HT-29 (cell line): Measurements from ENCODE around the gene EIF4A3. TPM values are rescaled to one million over a fixed set of nuclear protein-coding genes. Genes with fewer than 3 reads are reported as not detected.

Source experiments
- DNase-seq: peaks from one replicate; pipeline ENCODE4 v3.0.0-alpha.2; 2015; ENCODE audit warnings: low spot score
- total RNA-seq: library from RNA; depleted of rRNA; stranded (reverse); fragments of >200 nt; shearing (Covaris generic); gene quantifications from 2 replicates; pipeline ENCODE4 v1.2.3, GENCODE V29; 2014; rRNA removed

Gene EIF4A3
- 90.5 and 108 TPM in 2 replicates for total RNA-seq

DNA sequence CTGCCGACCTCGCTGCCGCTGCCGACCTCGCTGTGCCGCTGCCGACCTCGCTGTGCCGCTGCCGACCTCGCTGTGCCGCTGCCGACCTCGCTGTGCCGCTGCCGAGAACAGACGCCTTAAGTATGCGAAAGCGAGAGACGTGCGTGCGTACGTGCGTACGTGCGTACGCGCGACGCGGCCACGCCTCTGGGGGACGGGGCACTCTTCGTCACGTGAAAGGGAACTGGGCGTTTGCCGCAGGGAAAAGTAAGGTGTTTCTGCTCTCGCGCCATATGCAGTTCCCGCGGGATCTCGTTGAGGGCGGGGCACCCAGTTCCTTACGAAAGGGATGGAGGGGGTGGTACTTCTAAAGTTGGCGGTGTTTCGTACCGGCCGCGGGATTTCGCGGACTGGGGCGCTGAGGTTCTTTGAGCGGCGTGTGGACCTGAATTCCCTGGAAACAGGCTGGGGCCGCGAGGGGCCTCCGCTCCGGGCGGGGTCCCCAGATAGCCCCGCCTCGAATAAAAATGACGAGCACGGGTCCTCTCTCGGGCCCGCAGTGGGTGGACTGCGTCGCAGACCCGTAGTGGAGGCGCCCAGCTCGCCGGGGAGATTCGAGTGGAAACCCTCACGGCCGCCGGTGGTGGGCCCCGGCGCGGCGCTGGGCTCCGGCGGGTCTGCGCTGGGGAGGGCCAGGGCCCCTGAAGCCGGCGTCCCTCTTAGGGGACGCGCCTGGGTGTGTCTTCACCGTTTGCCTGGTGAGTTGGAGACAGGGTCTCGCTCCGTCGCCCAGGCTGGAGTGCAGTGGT, at the start of gene EIF4A3:
Gene EIF4A3 (minus strand): TSS at position 94 of the 788 bp plus-strand sequence. CDS start 167 bp downstream, outside the sequence.
- peak; percentile 96 for DNase-seq

DNA sequence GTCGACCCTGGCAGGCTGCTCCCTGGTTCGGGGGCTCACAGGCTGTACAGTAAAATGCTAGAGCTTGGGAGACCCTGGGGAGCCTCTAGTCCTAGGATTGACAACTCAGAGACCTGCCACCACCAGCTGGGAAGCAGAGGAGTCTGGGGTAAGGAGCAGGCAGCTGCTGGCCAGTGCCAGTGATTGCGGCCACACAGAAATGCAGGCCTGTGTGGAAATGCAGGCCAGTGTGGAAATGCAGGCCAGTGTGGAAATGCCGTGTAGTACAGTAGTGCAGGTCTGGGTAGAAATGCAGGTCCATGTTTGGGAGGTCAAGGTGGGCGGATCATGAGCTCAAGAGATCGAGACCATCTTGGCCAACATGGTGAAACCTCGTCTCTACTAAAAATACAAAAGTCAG, 49.7 kb upstream of the EIF4A3 start:
- no peak for DNase-seq

DNA sequence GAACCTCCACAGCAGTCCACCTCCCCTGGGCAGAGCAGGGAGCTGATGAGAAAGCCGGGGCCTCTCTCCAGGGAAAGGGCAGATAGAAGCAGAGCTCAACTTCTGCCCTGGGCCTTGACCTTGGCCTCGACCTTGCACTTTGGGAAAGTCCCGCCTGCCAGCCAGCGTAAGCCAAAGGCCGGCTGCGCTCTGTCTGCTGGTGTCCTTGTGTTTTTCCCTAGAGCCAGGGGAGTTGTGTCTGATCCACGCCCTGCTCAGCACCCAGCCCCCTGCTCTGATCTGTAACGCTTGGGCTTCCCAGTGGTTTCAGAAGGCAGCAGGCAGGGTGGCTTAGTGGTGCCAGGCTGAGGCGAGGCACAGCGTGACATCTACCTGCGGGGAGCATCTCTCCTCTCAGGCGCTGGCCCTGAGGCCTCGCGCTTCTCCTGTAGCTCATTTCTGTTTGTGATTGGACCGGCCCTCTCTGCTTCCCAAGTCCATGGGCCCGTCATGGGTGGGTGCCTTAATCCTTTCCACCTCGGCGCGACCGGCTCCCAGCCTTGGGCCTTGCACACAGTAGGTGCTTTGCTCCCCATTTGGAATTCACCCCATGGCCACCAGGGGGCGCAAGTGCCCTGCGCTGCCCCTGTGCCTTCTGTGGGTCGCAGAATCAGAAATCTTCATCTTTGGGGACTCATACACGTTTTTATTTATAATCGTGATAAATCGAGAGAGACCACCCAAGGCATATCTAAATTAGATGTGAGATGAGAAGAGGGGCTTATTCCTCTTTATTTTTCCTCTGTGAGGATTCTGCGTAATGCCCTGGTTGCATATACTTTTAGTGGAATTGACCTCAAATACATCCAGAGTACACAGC, 49.0 kb upstream of the EIF4A3 start:
- peak; percentile 28 for DNase-seq

DNA sequence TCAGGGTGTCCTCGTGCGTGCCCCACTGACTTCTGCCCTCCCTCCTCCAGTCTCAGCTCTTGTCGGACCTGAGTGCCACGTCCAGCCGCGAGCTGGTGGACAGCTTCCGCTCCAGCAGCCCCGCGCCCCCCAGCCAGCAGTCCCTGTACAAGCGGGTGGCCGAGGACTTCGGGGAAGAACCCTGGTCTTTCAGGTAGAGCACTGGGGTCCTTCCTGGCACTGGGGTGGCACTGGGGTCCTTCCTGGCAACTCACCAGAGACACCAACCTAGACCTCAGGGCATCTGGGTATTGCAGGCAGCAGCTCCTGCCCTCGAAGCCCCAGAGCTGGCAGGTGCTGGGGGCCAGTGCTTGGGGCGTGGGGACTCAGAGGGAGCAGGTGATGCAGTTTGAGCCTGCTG, 48.2 kb upstream of the EIF4A3 start:
- no peak for DNase-seq

DNA sequence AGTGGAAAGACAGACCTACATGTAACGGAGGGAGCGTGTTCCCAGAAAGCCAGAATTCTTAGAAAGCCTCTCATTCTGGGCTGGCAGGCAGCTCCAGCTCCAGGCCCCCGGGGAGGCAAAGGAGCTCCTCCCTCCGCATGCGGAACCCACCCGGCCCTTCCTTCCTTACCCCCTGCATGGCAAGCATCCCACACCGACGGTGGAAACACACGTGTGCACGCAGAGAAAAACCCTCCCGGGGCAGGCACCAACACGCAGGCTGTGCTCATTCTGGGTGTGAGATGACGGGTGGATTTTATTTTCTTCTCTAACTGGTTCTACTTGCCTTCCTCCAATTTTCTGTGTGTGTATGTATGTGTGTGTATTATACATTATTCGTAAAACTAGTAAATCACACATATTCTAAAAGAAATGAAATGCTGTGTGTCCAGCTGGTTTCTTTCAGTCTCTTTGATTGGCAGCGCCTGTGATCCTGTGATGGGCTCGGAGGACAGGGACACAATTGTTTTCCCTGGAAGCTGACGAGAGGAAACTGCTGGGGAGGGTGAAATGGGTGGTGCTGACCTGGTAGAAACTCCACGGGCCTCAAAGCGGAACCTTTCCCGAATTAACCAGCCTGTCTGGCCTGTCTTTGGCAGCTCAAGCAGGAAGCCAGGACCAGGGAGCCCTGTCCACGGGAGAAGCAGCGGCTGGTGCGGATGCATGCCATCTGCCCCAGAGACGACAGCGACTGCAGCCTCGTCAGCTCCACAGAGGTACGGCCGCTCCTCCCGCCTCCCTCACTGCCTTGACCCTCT, 45.1 kb upstream of the EIF4A3 start:
- peak; percentile 30 for DNase-seq

DNA sequence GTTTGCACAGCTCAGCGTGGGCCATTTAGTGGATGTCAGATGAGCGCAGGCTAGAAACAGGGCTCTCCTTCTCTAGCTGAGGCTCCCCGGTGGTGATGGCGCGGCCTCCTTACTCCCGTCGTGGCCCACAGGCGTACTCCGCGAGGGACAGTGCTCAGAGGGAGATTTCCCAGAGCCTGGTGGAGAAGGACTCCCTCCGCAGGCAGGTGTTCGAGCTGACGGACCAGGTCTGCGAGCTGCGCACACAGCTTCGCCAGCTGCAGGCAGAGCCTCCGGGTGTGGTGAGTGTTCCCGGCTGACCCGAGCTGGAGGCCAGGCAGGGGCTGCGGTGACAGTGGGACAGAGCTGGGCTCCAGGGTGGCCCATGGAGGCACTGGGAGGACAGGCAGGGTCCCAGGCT, 44.3 kb upstream of the EIF4A3 start:
- no peak for DNase-seq

DNA sequence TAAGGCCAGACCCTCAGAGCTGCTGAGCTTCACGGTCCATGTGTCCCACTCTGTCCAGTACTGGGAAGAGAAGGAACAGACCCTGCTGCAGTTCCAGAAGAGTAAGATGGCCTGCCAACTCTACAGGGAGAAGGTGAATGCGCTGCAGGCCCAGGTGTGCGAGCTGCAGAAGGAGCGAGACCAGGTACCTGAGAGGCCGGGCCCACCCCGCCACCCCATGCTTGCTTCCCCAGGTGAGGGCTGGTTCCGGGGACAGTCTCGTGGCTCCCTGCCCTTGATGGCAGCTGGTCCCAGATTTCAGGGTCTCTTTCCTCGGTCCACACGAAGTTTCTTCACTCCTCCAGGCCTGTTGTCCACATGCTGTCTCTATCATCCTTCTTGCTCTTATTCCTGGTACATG, 43.8 kb upstream of the EIF4A3 start:
- no peak for DNase-seq

DNA sequence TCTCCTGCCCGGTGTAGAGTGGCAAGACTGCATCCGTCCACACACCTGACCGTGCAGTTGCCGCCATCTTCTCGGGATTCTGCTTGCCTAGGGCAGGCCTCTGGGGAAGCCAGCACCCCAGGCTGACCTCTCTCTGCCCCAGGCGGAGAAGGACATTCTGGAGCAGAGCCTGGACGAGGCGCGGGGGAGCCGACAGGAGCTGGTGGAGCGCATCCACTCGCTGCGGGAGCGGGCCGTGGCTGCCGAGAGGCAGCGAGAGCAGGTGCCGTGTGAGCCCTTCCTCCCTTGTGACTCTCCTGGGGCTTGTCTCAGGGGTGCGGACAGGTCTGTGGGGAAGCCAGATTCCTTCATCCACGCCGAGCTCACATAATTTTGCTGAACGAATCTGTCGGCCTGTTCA, 42.7 kb upstream of the EIF4A3 start:
- no peak for DNase-seq

DNA sequence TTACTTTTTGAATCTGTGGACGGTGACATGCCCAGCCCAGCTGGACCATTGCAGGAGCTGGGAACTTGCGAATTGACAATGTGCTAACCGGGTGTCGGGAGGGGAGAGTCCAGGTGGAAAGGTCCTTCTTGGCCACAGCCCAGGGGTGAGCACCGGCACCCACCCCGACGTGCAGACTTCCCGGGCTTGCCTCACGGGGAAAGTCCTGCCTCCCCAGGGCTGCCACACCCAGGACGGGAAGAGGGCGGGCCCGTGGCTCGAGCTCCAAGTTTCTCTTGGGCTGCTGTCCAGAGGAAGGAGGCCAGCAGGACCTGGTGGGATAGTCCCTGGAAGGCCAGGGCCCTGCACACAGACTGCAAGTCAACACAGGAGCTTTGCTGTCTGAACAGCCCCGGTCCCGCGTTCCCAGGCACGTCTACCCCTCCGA, 40.6 kb upstream of the EIF4A3 start:
- DNase-seq, result no peak

DNA sequence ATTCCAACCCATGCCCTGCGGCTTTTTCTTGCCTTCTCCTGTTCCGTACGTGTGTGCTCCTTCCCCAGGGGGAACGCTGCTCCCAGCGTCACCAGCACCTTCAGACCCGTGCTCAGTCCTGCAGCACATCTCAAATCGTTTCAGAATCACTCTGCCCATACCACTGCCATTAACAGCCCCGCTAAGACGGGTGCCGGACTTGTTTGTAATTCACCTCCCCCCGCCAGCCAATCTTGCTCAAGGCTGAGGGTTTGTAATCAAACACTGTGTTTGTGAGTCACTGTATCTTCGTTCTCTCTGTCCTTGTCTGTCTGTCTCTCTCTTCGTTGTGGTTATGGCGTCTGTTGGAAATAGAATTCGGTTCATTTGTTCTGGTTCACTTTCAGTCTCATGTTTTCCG, 40.2 kb upstream of the EIF4A3 start:
- no peak for DNase-seq

DNA sequence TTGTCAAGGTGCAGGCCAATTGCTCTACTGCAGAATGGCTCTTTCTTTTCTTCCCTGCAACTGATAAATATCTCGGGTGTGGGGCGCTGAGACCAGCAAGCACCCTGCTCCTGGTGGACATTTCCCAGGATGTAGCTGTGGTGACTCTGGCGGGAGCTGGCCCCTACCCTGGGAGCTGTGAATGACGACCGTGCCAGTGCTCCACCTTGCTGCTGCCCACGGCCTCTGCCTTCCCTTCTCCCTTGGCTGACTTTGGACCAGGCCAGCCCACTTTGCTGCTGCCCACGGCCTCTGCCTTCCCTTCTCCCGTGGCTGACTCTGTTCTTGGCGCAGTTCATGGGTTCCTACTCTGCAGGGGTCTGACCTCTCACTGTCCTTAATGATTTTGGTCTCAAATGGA, 39.0 kb upstream of the EIF4A3 start:
- no peak for DNase-seq

DNA sequence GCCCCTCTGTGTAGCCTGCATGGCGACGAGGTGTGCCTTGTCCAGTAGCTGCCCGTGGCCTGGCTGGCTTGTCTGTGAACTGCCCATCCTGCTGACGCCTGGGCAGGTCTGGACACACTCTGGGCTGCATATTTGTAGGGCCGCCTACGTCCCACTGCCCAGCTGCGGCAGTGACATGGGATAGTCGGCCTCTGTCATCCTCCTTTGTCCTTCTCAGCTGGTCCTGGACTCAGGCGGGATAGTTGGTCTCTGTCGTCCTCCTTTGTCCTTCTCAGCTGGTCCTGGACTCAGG, 37.4 kb upstream of the EIF4A3 start:
- DNase-seq, result no peak

DNA sequence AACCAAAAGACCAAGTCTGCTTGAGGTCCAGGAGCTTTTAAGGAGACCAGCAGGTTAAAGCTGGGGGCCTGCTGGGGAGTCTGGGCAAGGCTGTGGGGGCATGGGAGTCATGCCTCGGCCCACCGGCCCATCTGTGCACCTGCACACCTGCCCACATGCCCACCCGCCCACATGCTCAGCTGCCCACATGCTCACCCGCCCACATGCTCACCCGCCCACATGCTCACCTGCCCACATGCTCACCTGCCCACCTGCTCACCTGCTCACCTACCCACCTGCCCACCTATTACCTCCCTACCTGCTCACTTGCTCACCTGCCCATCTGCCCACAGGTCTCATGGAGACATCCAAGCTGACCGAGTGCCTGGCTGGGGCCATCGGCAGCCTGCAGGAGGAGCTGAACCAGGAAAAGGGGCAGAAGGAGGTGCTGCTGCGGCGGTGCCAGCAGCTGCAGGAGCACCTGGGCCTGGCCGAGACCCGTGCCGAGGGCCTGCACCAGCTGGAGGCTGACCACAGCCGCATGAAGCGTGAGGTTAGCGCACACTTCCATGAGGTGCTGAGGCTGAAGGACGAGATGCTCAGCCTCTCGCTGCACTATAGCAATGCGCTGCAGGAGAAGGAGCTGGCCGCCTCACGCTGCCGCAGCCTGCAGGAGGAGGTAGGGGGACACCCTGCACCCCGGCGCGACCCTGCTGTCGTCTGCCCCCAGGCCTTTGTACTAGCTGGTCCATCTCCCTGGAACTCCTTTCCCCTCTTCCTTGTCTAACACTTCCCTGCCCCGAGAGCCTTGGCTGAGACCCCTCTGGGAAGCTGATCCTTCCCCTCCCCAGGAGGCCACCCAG, 36.9 kb upstream of the EIF4A3 start:
- no peak for DNase-seq

DNA sequence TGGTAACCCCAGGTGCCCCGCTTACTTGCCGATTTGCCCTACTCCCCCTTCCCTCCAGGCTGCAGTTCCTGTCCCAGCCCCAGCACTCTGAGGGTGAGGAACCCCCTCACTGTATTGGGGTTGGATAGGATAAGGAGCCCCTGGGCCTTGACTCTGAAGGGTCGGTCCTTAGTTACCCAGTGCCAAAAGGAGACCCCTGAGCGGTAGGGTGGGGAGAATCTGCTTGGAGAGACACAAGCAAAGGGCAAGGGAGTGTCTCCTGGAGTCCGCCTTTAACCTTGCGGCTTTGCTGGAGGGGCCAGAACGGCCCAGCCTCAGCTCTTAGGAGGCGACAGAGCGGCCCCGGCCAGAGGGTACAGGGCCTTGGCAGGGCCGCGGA, 35.9 kb upstream of the EIF4A3 start:
- DNase-seq, result no peak

DNA sequence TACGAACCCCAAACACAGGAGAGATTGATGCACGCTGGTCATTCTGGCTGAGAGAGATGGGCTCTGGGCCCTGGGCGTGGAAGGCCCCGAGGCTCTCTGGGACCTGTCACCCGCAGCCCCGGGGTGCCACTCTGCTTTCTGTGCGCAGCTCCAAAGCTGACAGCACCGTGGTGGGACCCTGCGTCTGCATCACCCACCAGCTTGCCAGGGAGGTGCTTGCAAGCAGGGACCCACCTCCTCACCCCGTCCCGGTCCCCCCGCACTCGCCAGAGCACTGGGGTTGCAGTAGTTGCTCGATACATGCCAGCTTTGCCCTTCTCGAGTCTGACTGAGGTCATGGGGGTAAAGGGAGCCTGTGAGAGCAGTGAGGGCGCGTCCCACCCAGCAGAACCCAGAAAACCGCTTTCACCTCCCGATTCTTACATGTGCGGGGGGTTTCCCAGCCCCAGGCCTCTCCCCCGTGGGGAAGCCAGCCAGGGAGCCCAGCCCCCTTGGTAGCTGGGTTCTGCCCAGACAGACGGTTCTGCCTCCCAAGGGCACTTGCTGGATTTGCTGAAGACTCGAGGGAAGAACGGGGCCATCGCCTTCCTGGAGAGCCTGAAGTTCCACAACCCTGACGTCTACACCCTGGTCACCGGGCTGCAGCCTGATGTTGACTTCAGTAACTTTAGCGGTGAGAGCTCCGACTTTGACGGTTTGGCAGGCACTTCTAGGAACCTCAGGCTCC, 35.4 kb upstream of the EIF4A3 start:
- DNase-seq, result no peak

DNA sequence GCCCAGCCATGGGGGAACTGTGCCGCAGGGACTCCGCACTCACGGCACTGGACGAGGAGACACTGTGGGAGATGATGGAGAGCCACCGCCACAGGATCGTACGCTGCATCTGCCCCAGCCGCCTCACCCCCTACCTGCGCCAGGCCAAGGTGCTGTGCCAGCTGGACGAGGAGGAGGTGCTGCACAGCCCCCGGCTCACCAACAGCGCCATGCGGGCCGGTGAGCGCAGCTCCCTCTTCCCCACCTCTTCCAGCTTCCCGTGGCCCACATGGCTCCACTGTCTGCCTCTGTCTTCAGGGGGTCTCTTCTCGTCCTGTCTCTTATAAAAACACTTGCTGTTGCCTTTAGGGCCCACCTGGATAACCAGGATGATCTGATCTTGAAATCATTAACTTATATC, 34.5 kb upstream of the EIF4A3 start:
- DNase-seq, result no peak

DNA sequence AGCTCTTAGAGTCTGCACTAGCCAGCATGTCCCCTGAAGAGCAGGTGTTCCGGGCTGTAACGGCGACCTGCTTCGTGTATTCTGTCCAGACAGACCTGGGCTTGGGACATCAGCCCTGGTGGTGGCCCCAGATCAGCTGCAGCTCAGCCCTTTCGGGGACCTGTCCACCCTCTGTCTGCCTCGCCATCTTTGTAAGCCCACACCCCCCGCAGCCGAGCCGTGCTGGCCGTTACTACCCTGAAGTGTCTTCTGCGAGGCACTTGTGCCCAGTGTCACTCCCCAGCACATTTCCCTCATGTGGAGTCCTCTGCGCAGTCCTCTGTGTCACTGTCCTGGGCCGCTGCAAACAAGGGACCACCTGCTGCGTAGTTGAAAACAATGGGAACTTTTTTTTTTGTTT, 33.3 kb upstream of the EIF4A3 start:
- no peak for DNase-seq

DNA sequence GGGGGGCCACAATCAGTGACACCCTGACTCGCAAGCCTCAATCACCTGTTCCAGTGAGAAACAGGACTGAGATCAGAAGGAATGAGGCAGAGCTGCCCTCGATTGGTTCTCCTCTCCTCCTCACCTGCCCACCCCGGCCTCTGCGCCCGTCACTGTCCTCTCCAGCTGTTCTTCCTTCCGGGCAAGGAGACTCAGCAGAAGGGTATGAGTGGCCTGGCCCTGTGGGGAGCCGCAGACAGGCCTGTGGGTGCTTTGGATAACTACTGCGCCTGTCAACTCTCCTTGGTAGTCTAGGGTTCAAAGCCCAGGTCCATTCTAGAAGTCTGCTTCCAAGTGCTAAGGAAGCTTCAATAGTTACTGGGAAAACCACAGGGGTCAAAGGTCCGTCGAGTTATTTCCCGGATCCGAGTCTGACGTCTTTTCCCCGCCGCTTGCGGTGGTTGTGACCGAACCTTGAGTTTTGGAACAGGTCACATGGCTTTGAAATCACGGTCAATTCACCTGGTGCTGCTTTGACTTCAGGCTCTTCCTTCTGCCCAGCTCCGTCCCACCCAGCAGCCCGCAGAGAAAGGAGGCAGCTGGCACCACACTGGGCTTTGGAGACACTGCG, 31.2 kb upstream of the EIF4A3 start:
- DNase-seq, result peak; percentile 67

DNA sequence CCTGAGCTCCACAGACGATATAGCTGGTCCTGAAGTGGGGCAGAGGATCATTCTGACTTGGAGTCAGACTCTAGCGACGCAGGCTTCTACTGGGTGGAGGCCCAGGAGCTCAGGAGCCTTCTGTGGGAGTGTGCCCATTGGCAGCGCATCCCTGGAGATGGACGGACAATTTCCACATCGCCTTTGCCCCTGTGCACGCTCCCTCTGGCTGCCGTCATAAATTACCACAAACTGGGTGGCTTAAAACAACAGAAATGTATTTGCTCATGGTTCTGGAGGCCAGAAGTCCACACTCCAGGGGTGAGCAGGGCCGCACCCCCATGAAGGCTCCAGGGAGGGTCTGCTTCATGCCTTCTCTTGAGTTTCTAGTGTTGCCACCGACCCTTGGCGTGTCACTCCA, 29.8 kb upstream of the EIF4A3 start:
- no peak for DNase-seq

DNA sequence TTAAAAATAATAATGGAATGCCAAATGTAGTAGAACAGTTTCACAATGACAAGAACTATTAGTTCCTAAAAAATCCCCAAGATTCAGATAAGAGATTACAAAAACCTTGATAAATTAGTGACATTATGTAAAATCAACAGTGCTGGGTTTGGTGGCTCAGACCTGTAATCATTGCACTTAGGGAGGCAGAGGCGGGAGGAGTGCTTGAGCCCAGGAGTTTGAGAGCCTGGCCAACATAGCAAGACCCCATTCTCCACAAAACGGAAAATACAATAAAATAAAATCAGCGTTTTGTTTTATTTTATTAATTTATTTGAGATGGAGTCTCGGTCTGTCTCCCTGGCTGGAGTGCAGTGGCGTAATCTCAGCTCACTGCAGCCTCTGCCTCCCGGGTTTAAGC, 27.0 kb upstream of the EIF4A3 start:
- no peak for DNase-seq
